IMR-90 (cell line): ENCODE data around the gene XYLT2. TPM values are rescaled to one million over a fixed set of nuclear protein-coding genes. Genes with fewer than 3 reads are reported as not detected.

Experiments used
- ATAC-seq: fragments of 200-7000 bp; cut with Tn5 transposase; 2 replicates; pipeline ENCODE4 v1.9.1; 2020; ENCODE audit warnings: low read depth, mild to moderate bottlenecking, moderate library complexity
- BruUV-seq: library from RNA; stranded (reverse); fragments of 400-500 nt; replicated peaks from 2 replicates; lab custom pipeline; 2021; lab: Mats Ljungman, UMichigan
- CTCF ChIA-PET: fragments of 300-600 bp; formaldehyde crosslinking; extraction: SDS; loops from one replicate; lab custom pipeline; 2021; ENCODE audit warnings: antibody characterized with exemption; lab: Yijun Ruan, JAX
- POLR2A ChIA-PET: fragments of 300-600 bp; sonication (Branson Sonifier 250); formaldehyde crosslinking; loops from one replicate; lab custom pipeline; 2022; ENCODE audit warnings: antibody characterized with exemption; ENCODE audit not compliant: unreplicated experiment; lab: Charles Lee
- DNase-seq: peaks from one replicate; pipeline ENCODE4 v3.0.0; 2013
- H2AFZ ChIP-seq: replicated peaks from 2 replicates; pipeline ENCODE3; 2013; ENCODE audit warnings: low read length, mild to moderate bottlenecking; ENCODE audit not compliant: poor library complexity
- H2AK5ac ChIP-seq: 2 replicates; pipeline ENCODE4 v1.6.1; 2013; ENCODE audit warnings: low read depth, low read length, inconsistent platforms
- H2AK9ac ChIP-seq: replicated peaks from 2 replicates; pipeline ENCODE3; 2013; ENCODE audit warnings: mild to moderate bottlenecking, low read depth, low read length, moderate library complexity; ENCODE audit not compliant: poor library complexity
- H2BK120ac ChIP-seq: 2 replicates; pipeline ENCODE4 v1.6.1; 2013; ENCODE audit warnings: low read depth, low read length, inconsistent platforms
- H2BK15ac ChIP-seq: 3 replicates; pipeline ENCODE4 v1.6.1; 2013; ENCODE audit warnings: low read depth, low read length, inconsistent platforms
- H2BK20ac ChIP-seq: 2 replicates; pipeline ENCODE4 v1.6.1; 2013; ENCODE audit warnings: low read depth, mild to moderate bottlenecking, inconsistent platforms, low read length, moderate library complexity
- H2BK5ac ChIP-seq: 2 replicates; pipeline ENCODE4 v1.6.1; 2013; ENCODE audit warnings: mild to moderate bottlenecking, low read depth, low read length, inconsistent platforms; ENCODE audit not compliant: poor library complexity, severe bottlenecking
- H3K14ac ChIP-seq: replicated peaks from 2 replicates; pipeline ENCODE4 v1.6.1; 2013; ENCODE audit warnings: low read depth, low read length, inconsistent platforms
- H3K18ac ChIP-seq: 2 replicates; pipeline ENCODE4 v1.6.1; 2013; ENCODE audit warnings: low read depth, low read length, control low read depth
- H3K23ac ChIP-seq: 2 replicates; pipeline ENCODE4 v1.6.1; 2013; ENCODE audit warnings: low read depth, low read length, inconsistent platforms
- H3K27ac ChIP-seq: 2 replicates; pipeline ENCODE4 v1.5.1; 2013; ENCODE audit warnings: mild to moderate bottlenecking, control low read depth, low read length; ENCODE audit not compliant: insufficient read depth
- H3K27me3 ChIP-seq: 2 replicates; pipeline ENCODE4 v1.6.1; 2013; ENCODE audit warnings: low read length; ENCODE audit not compliant: control insufficient read depth, insufficient read depth
- H3K36me3 ChIP-seq: 2 replicates; pipeline ENCODE4 v1.6.1; 2013; ENCODE audit warnings: low read length, mixed read lengths; ENCODE audit not compliant: control insufficient read depth, insufficient read depth
- H3K4ac ChIP-seq: 2 replicates; pipeline ENCODE4 v1.6.1; 2013; ENCODE audit warnings: low read depth, low read length, inconsistent platforms
- H3K4me1 ChIP-seq: 2 replicates; pipeline ENCODE4 v1.6.1; 2013; ENCODE audit warnings: low read length, mixed read lengths; ENCODE audit not compliant: control insufficient read depth, insufficient read depth
- H3K4me2 ChIP-seq: 2 replicates; pipeline ENCODE4 v1.6.1; 2013; ENCODE audit warnings: low read depth, mild to moderate bottlenecking, control low read depth, low read length, moderate library complexity
- H3K4me3 ChIP-seq: 2 replicates; pipeline ENCODE4 v1.5.1; 2013; ENCODE audit warnings: low read depth, mild to moderate bottlenecking, control low read depth, low read length, moderate library complexity; ENCODE audit not compliant: insufficient read depth
- H3K56ac ChIP-seq: 2 replicates; pipeline ENCODE4 v1.6.1; 2013; ENCODE audit warnings: low read length, inconsistent platforms; ENCODE audit not compliant: insufficient read depth; ENCODE audit errors: extremely low read depth
- H3K79me1 ChIP-seq, 2 experiments: 2 replicates each; pipeline ENCODE4 v1.6.1; 2013; ENCODE audit warnings: low read length in 2 of 2, inconsistent platforms in 1 of 2, low read depth in 1 of 2
- H3K9ac ChIP-seq: 2 replicates; pipeline ENCODE4 v1.6.1; 2013; ENCODE audit warnings: low read depth, low read length, control low read depth
- H3K9me1 ChIP-seq: 2 replicates; pipeline ENCODE4 v1.6.1; 2013; ENCODE audit warnings: low read length, inconsistent platforms; ENCODE audit not compliant: insufficient read depth
- H3K9me3 ChIP-seq: 2 replicates; pipeline ENCODE4 v1.6.1; 2013; ENCODE audit warnings: low read length; ENCODE audit not compliant: control insufficient read depth, insufficient read depth
- H4K20me1 ChIP-seq: 2 replicates; pipeline ENCODE4 v1.6.1; 2013; ENCODE audit warnings: low read length, inconsistent platforms; ENCODE audit not compliant: insufficient read depth
- H4K5ac ChIP-seq: 2 replicates; pipeline ENCODE4 v1.6.1; 2013; ENCODE audit warnings: mild to moderate bottlenecking, low read depth, low read length, control low read depth
- H4K8ac ChIP-seq, 2 experiments: 2 replicates each; pipeline ENCODE4 v1.6.1; 2013; ENCODE audit warnings: low read depth in 2 of 2, low read length in 2 of 2, control low read depth in 1 of 2, inconsistent platforms in 1 of 2
- H4K91ac ChIP-seq: 2 replicates; pipeline ENCODE4 v1.6.1; 2013; ENCODE audit warnings: low read depth, low read length, inconsistent platforms; ENCODE audit not compliant: insufficient read depth
- CHD1 ChIP-seq: IDR thresholded peaks from 2 replicates; pipeline ENCODE4 v1.6.1; 2012; ENCODE audit warnings: low read depth, low read length, improper control_type of control experiment
- MAZ ChIP-seq: IDR thresholded peaks from 2 replicates; pipeline ENCODE4 v1.6.1; 2012; ENCODE audit warnings: low read depth, mild to moderate bottlenecking, low read length, improper control_type of control experiment, moderate library complexity, borderline replicate concordance
- RFX5 ChIP-seq: IDR thresholded peaks from 2 replicates; pipeline ENCODE4 v1.8.0; 2012; ENCODE audit warnings: low read depth, mild to moderate bottlenecking, low read length, moderate library complexity
- SMC3 ChIP-seq: fragments of 150-350 bp; IDR thresholded peaks from 2 replicates; pipeline ENCODE4 v1.6.1; 2016; ENCODE audit warnings: low read depth, mild to moderate bottlenecking, antibody characterized with exemption, low read length, moderate library complexity
- WGBS, 2 experiments: methylation state at CpG; one replicate each; pipeline versions ENCODE4 v1.1.5 to v1.1.7; 2013; ENCODE audit warnings: missing lambda C conversion rate in 2 of 2; ENCODE audit not compliant: insufficient read length in 1 of 2; ENCODE audit errors: extremely low coverage in 2 of 2; 5-methylcytosine and 5-hydroxymethylcytosine counted together
- dilution Hi-C: fragments of 300-500 bp; cut with HindIII; formaldehyde crosslinking; loops from one replicate; pipeline ENCODE4 v1.14.3; 2018; ENCODE audit warnings: low sequenced_read_pairs; ENCODE audit not compliant: unreplicated experiment
- in situ Hi-C: fragments of 300-500 bp; cut with MboI; formaldehyde crosslinking; loops from 3 replicates; pipeline ENCODE4 v1.14.3; 2019; ENCODE audit warnings: low sequenced_read_pairs, inconsistent platforms, mixed read lengths
- intact Hi-C: fragments of 100-400 bp; cut with micrococcal nuclease; formaldehyde crosslinking; loops from 2 replicates; pipeline ENCODE4 v1.10.0; 2022
- polyA plus RNA-seq, 3 experiments: library from polyadenylated mRNA; depleted of rRNA; stranded (reverse); fragments of >200 nt; gene quantifications; 2 replicates each; pipeline ENCODE4 v1.2.3, GENCODE V29; 2012; ENCODE audit warnings: low replicate concordance in 1 of 3
- total RNA-seq: library from RNA; depleted of rRNA; stranded (reverse); fragments of >200 nt; gene quantifications from 2 replicates; pipeline ENCODE4 v1.2.3, GENCODE V29; 2012
- TF ChIP-seq, protein P1 (sequence below): fragments of 150-350 bp; IDR thresholded peaks from 2 replicates; pipeline ENCODE4 v1.6.1; 2017; ENCODE audit warnings: mild to moderate bottlenecking, antibody characterized with exemption, low read length, low read depth

Gene XYLT2
- total and polyA plus RNA-seq, 2 of the 4 experiments (the other 2 are of a cell fraction) = 27.7 to 31.9 TPM

GRCh38 chr17:50356892-50357510 lies 11.1 kb downstream of the XYLT2 start:
- ChIA-PET POLR2A (no interaction called here), CTCF (no interaction called here)
- H3K14ac ChIP-seq = no peak overlapping the region
- peaks cover 69% of the 10 kb centered on the region for H3K36me3 ChIP-seq
- peaks cover 3 to 15% of the 10 kb centered on the region in 2 experiments; a peak in 2 of 4 replicates for H3K79me1 ChIP-seq
- H3K56ac ChIP-seq = no peak overlapping the region
- WGBS, 2 experiments = 100% methylated on average over 1 of the region's 12 CpGs; no CpG with 5 or more reads in 1 of the 2 experiments
- no peak overlapping the region for H3K9ac ChIP-seq
- H3K4ac ChIP-seq = no peak overlapping the region
- no TSS peak for BruUV-seq
- H3K23ac ChIP-seq = no peak overlapping the region
- peaks cover 12% of the 10 kb centered on the region for H4K20me1 ChIP-seq
- no peaks in the 10 kb centered on the region for H3K9me3 ChIP-seq
- ATAC-seq (no peak), DNase-seq (no peak)
- H2BK20ac ChIP-seq = no peak overlapping the region
- no peak overlapping the region for H3K4me2 ChIP-seq
- intact Hi-C loops (no loop called here), dilution Hi-C loops (no loop called here), in situ Hi-C loops (no loop called here)
- H4K5ac ChIP-seq = no peak overlapping the region
- H3K4me3 ChIP-seq = no peak overlapping the region
- H3K4me1 ChIP-seq = no peaks in the 10 kb centered on the region
- H2BK5ac ChIP-seq = no peak overlapping the region
- no peak overlapping the region for H3K27ac ChIP-seq
- no peak overlapping the region for H2AK5ac ChIP-seq
- H4K8ac ChIP-seq = no peak overlapping the region
- no peak overlapping the region for H3K18ac ChIP-seq
- no peak overlapping the region for H4K91ac ChIP-seq
- H2AFZ ChIP-seq = no peak overlapping the region
- no peak overlapping the region for H2AK9ac ChIP-seq
- no peaks in the 10 kb centered on the region for H3K27me3 ChIP-seq
- TF ChIP-seq SMC3 (no peak), CHD1 (no peak), MAZ (no peak), RFX5 (no peak)
- TF ChIP-seq, protein P1, sequence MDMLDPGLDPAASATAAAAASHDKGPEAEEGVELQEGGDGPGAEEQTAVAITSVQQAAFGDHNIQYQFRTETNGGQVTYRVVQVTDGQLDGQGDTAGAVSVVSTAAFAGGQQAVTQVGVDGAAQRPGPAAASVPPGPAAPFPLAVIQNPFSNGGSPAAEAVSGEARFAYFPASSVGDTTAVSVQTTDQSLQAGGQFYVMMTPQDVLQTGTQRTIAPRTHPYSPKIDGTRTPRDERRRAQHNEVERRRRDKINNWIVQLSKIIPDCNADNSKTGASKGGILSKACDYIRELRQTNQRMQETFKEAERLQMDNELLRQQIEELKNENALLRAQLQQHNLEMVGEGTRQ = no peak
- H2BK120ac ChIP-seq = no peak overlapping the region
- peaks cover 7% of the 10 kb centered on the region; the same call in 1 of the 2 replicates for H3K9me1 ChIP-seq
- H2BK15ac ChIP-seq = no peak overlapping the region
